ENCODE measurements around the gene ANKS1A.

The ANKS1A gene

GRCh38 chr6:35053701-35054100, 164.6 kb downstream of the ANKS1A start:
- no peak for DNase-seq
- ATAC-seq, result no peak

GRCh38 chr6:35054106-35054742, 165.2 kb downstream of the ANKS1A start:
- DNase-seq, result no peak
- ATAC-seq, result no peak

- ATAC-seq (no peak), DNase-seq (no peak)
Measured at GRCh38 chr6:35054743-35055130, 165.7 kb downstream of the ANKS1A start.

GRCh38 chr6:35055891-35056290, 166.8 kb downstream of the ANKS1A start:
- DNase-seq (no peak), ATAC-seq (no peak)

GRCh38 chr6:35056952-35057351, 167.9 kb downstream of the ANKS1A start:
- ATAC-seq, result no peak

GRCh38 chr6:35057449-35058357, 168.6 kb downstream of the ANKS1A start:
- DNase-seq (no peak), ATAC-seq (no peak)

More at GRCh38 chr6:35056952-35057351, 167.9 kb downstream of the ANKS1A start:
- no peak for DNase-seq

- DNase-seq (no peak), ATAC-seq (no peak)
Measured at GRCh38 chr6:35058358-35058675, 169.3 kb downstream of the ANKS1A start.

GRCh38 chr6:35058865-35059522, 169.9 kb downstream of the ANKS1A start:
- no peak for ATAC-seq

GRCh38 chr6:35059596-35060345, 170.7 kb downstream of the ANKS1A start:
- no peak for ATAC-seq
- DNase-seq, result no peak

More at GRCh38 chr6:35058865-35059522, 169.9 kb downstream of the ANKS1A start:
- DNase-seq, result no peak

GRCh38 chr6:35061102-35061615, 172.1 kb downstream of the ANKS1A start:
- ATAC-seq (no peak), DNase-seq (no peak)

- ATAC-seq (no peak), DNase-seq (no peak)
Measured at GRCh38 chr6:35061651-35062410, 172.8 kb downstream of the ANKS1A start.

- ATAC-seq (no peak), DNase-seq (no peak)
Measured at GRCh38 chr6:35062676-35063574, 173.9 kb downstream of the ANKS1A start.

GRCh38 chr6:35063701-35064280, 174.7 kb downstream of the ANKS1A start:
- ATAC-seq (no peak), DNase-seq (no peak)

- no peak for DNase-seq
- no peak for ATAC-seq
Measured at GRCh38 chr6:35064290-35064689, 175.2 kb downstream of the ANKS1A start.

- ATAC-seq (no peak), DNase-seq (no peak)
Measured at GRCh38 chr6:35064757-35065440, 175.8 kb downstream of the ANKS1A start.

GRCh38 chr6:35065441-35065800, 176.4 kb downstream of the ANKS1A start:
- no peak for ATAC-seq
- no peak for DNase-seq

GRCh38 chr6:35065870-35066269, 176.8 kb downstream of the ANKS1A start:
- ATAC-seq (no peak), DNase-seq (no peak)

GRCh38 chr6:35067234-35067633, 178.2 kb downstream of the ANKS1A start:
- DNase-seq (no peak), ATAC-seq (no peak)

- ATAC-seq (no peak), DNase-seq (no peak)
Measured at GRCh38 chr6:35068206-35068605, 179.2 kb downstream of the ANKS1A start.

Data from stimulated activated naive CD8-positive, alpha-beta T cell treated with anti-CD3 and anti-CD28 coated beads, Interleukin-15, Interleukin-2, amounts not matched to agents 100 U/mL and 50 U/mL, for 24 hours (primary cell).